H9 (cell line): ENCODE results near the gene PTPRN2. TPM values are rescaled to one million over a fixed set of nuclear protein-coding genes. Genes with fewer than 3 reads are reported as not detected.
"Not testable (repeated sequence)": the region's sequence is repeated elsewhere in the genome, so short reads cannot be mapped to it uniquely, and the experiment has no call there.

Experiments used
- DNase-seq: peaks from one replicate; pipeline ENCODE4 v3.0.0-alpha.2; 2017
- H2AFZ ChIP-seq: one replicate; pipeline ENCODE4 v1.6.1; 2013; ENCODE audit warnings: mild to moderate bottlenecking, low read length, control low read depth, moderate library complexity
- H2AK5ac ChIP-seq: 2 replicates; pipeline ENCODE4 v1.6.1; 2013; ENCODE audit warnings: low read length, control low read depth, mixed read lengths; ENCODE audit not compliant: insufficient read length
- H2BK120ac ChIP-seq: one replicate; pipeline ENCODE4 v1.6.1; 2013; ENCODE audit warnings: low read depth, mild to moderate bottlenecking, low read length, control low read depth, inconsistent platforms; ENCODE audit not compliant: poor library complexity, severe bottlenecking
- H2BK12ac ChIP-seq: 2 replicates; pipeline ENCODE4 v1.6.1; 2013; ENCODE audit warnings: low read length, control low read depth, mixed read lengths, low read depth; ENCODE audit not compliant: insufficient read length
- H2BK15ac ChIP-seq: 2 replicates; pipeline ENCODE4 v1.6.1; 2013; ENCODE audit warnings: low read depth, low read length, control low read depth
- H2BK20ac ChIP-seq: one replicate; pipeline ENCODE4 v1.6.1; 2013; ENCODE audit warnings: low read depth, mild to moderate bottlenecking, low read length, control low read depth, inconsistent platforms; ENCODE audit not compliant: poor library complexity, severe bottlenecking
- H2BK5ac ChIP-seq: 2 replicates; pipeline ENCODE4 v1.6.1; 2013; ENCODE audit warnings: low read length, control low read depth, mixed read lengths; ENCODE audit not compliant: insufficient read length
- H3K14ac ChIP-seq: 2 replicates; pipeline ENCODE4 v1.6.1; 2013; ENCODE audit warnings: low read length, control low read depth; ENCODE audit not compliant: insufficient read depth
- H3K18ac ChIP-seq: 2 replicates; pipeline ENCODE4 v1.6.1; 2013; ENCODE audit warnings: low read depth, mild to moderate bottlenecking, mixed read lengths, low read length, control low read depth; ENCODE audit not compliant: insufficient read length
- H3K23ac ChIP-seq: 2 replicates; pipeline ENCODE4 v1.6.1; 2013; ENCODE audit warnings: low read length, control low read depth, mixed read lengths, low read depth; ENCODE audit not compliant: insufficient read length
- H3K23me2 ChIP-seq: 2 replicates; pipeline ENCODE4 v1.6.1; 2013; ENCODE audit warnings: low read depth, mild to moderate bottlenecking, mixed read lengths, low read length, control low read depth; ENCODE audit not compliant: insufficient read length, poor library complexity, severe bottlenecking
- H3K27ac ChIP-seq: 2 replicates; pipeline ENCODE4 v1.5.1; 2013; ENCODE audit warnings: low read length, control low read depth, mixed read lengths, low read depth; ENCODE audit not compliant: insufficient read length
- H3K27me3 ChIP-seq: 2 replicates; pipeline ENCODE4 v1.6.1; 2013; ENCODE audit warnings: low read length, control low read depth, inconsistent platforms; ENCODE audit not compliant: insufficient read depth
- H3K4ac ChIP-seq: 2 replicates; pipeline ENCODE4 v1.6.1; 2013; ENCODE audit warnings: low read depth, mild to moderate bottlenecking, control low read depth, inconsistent platforms, low read length, moderate library complexity
- H3K4me1 ChIP-seq: 2 replicates; pipeline ENCODE4 v1.6.1; 2013; ENCODE audit warnings: low read length, control low read depth, inconsistent platforms; ENCODE audit not compliant: insufficient read depth
- H3K4me2 ChIP-seq: 2 replicates; pipeline ENCODE4 v1.6.1; 2013; ENCODE audit warnings: low read length, control low read depth, mixed read lengths; ENCODE audit not compliant: insufficient read length, insufficient read depth
- H3K56ac ChIP-seq: 2 replicates; pipeline ENCODE4 v1.6.1; 2013; ENCODE audit warnings: low read depth, mild to moderate bottlenecking, mixed read lengths, low read length, control low read depth; ENCODE audit not compliant: insufficient read length
- H3K79me1 ChIP-seq: 2 replicates; pipeline ENCODE4 v1.6.1; 2013; ENCODE audit warnings: low read depth, mild to moderate bottlenecking, moderate library complexity, low read length, control low read depth, inconsistent platforms; ENCODE audit not compliant: insufficient read depth, poor library complexity, severe bottlenecking
- H3K79me2 ChIP-seq: 2 replicates; pipeline ENCODE4 v1.6.1; 2013; ENCODE audit warnings: low read length, control low read depth, inconsistent platforms; ENCODE audit not compliant: insufficient read depth
- H3K9ac ChIP-seq: 2 replicates; pipeline ENCODE4 v1.6.1; 2013; ENCODE audit warnings: low read length, control low read depth, mixed read lengths; ENCODE audit not compliant: insufficient read length; ENCODE audit errors: extremely low read depth
- H3K9me3 ChIP-seq: one replicate; pipeline ENCODE4 v1.6.1; 2013; ENCODE audit warnings: low read depth, low read length, inconsistent platforms; ENCODE audit not compliant: control insufficient read depth
- H3T11ph ChIP-seq: one replicate; pipeline ENCODE4 v1.6.1; 2013; ENCODE audit warnings: mild to moderate bottlenecking, low read length, control low read depth, inconsistent platforms
- H4K20me1 ChIP-seq: one replicate; pipeline ENCODE4 v1.6.1; 2013; ENCODE audit not compliant: control insufficient read depth, insufficient read length, insufficient read depth
- H4K5ac ChIP-seq: 2 replicates; pipeline ENCODE4 v1.6.1; 2013; ENCODE audit warnings: low read depth, mild to moderate bottlenecking, mixed read lengths, low read length, control low read depth; ENCODE audit not compliant: insufficient read length
- H4K8ac ChIP-seq: replicated peaks from 2 replicates; pipeline ENCODE4 v1.6.1; 2013; ENCODE audit warnings: low read length, control low read depth, mixed read lengths, low read depth; ENCODE audit not compliant: insufficient read length
- H4K91ac ChIP-seq: 2 replicates; pipeline ENCODE4 v1.6.1; 2013; ENCODE audit warnings: low read depth, mild to moderate bottlenecking, moderate library complexity, mixed read lengths, low read length, control low read depth; ENCODE audit not compliant: insufficient read length
- H3K27ac Mint-ChIP-seq, 3 experiments: 2 replicates in 2 of 3; 3 replicates in 1 of 3; pipeline ENCODE4 v1.8.0; 2020 to 2021; ENCODE audit warnings: mixed read lengths in 3 of 3, mild to moderate bottlenecking in 1 of 3, moderate library complexity in 1 of 3
- H3K27me3 Mint-ChIP-seq: 2 replicates; pipeline ENCODE4 v1.8.0; 2021; ENCODE audit warnings: low read depth, mild to moderate bottlenecking, moderate library complexity, mixed read lengths
- H3K36me3 Mint-ChIP-seq, 3 experiments: 2 replicates in 2 of 3; 3 replicates in 1 of 3; pipeline ENCODE4 v1.8.0; 2020 to 2021; ENCODE audit warnings: low read depth in 3 of 3, mixed read lengths in 3 of 3; ENCODE audit not compliant: insufficient read depth in 1 of 3
- H3K4me1 Mint-ChIP-seq, 2 experiments: 2 replicates each; pipeline ENCODE4 v1.8.0; 2020; ENCODE audit warnings: mixed read lengths in 2 of 2
- H3K4me3 Mint-ChIP-seq, 2 experiments: 2 replicates in 1 of 2; 3 replicates in 1 of 2; pipeline ENCODE4 v1.8.0; 2020 to 2021; ENCODE audit warnings: mild to moderate bottlenecking in 2 of 2, mixed read lengths in 2 of 2, moderate library complexity in 1 of 2
- H3K9me3 Mint-ChIP-seq, 2 experiments: 2 replicates in 1 of 2; 3 replicates in 1 of 2; pipeline ENCODE4 v1.8.0; 2020; ENCODE audit warnings: mild to moderate bottlenecking in 2 of 2, mixed read lengths in 2 of 2, moderate library complexity in 1 of 2
- WGBS: extraction: QIAGEN DNeasy Blood & Tissue Kit; methylation state at CpG from one replicate; pipeline ENCODE4 v1.1.7; 2013; ENCODE audit warnings: missing lambda C conversion rate, low lambda C conversion rate, mixed read lengths; ENCODE audit not compliant: insufficient read length; ENCODE audit errors: extremely low coverage; 5-methylcytosine and 5-hydroxymethylcytosine counted together
- total RNA-seq: library from RNA; stranded (reverse); gene quantifications from 2 replicates; pipeline ENCODE4 v1.2.1, GENCODE V29; 2021
- TF ChIP-seq, protein P1 (sequence below): fragments of 200-600 bp; sonication (generic); conservative IDR thresholded peaks from 3 replicates; pipeline ENCODE4 v1.8.0; 2021; ENCODE audit warnings: antibody characterized with exemption, mild to moderate bottlenecking

PTPRN2 gene
- total RNA-seq, 1 experiment from 2014 or later, result 5.2 TPM

DNA sequence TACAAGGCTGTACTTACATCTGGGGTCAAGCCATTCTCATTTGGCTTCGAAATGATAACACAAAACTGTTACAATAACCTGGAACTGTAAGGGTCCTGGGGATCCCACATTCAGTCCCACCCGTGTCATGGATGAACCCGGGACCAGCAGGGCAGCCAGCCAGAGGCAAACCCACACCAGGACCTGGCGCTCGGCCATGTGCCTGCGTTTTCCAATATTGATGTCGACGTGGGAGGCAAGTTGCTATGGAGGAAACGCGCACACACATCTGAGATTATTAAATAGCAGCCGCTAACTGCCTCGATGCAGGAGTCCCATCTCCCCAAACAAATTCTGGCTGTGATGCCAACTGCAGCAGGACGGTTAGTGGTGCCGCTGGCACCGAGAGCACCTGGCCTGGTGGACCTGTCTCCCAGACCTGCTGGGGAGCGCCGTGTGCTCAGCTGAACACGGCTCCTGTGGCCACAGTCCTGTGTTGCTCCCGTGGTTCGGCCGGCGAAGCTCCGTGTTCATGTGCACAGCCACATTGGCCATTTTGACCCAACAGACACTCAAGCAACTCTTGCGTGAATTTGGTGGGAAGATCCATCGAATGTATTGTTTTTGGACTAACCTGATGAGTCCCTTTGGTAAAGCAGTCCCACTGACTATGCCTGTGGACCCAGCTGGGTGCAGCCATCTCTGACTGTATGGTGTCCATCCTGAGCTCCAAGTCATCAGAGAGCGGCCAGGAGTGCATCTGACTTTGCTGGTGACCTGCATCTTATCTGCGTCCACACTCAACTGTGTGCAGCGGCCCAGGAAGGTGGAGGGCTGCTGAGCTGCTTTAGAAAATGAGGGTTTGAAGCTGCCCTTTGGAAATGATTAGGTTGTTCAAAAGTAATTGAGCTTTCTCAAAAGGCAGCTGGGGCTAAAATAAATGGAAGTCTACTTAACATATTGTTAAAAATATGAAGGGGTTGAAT lies 852.7 kb downstream of the PTPRN2 start:
- Mint-ChIP-seq H3K27ac (no peak overlapping the region), H3K4me3 (no peak overlapping the region), H3K4me1 (peaks cover 13 to 28% of the 10 kb centered on the region in 2 experiments), H3K9me3 (no peaks in the 10 kb centered on the region; a peak in 1 of 5 replicates), H3K36me3 (peaks cover 0 to 3% (median 0%) of the 10 kb centered on the region in 3 experiments; a peak in 1 of 7 replicates), H3K27me3 (peaks cover 85% of the 10 kb centered on the region)
- H2AK5ac ChIP-seq, result no peak overlapping the region
- no CpG with 5 or more reads among the region's 28 CpGs for WGBS
- H3K23ac ChIP-seq, result no peak overlapping the region
- H2BK5ac ChIP-seq, result no peak overlapping the region
- H2AFZ ChIP-seq, result no peak overlapping the region
- H3K9me3 ChIP-seq, result no peaks in the 10 kb centered on the region
- no peaks in the 10 kb centered on the region for H3K79me2 ChIP-seq
- no peak overlapping the region for H3K14ac ChIP-seq
- H3K27ac ChIP-seq, result no peak overlapping the region
- no peak overlapping the region for H3K4ac ChIP-seq
- no peak overlapping the region for H3K4me2 ChIP-seq
- no peaks in the 10 kb centered on the region for H3K4me1 ChIP-seq
- no peak overlapping the region for H3K18ac ChIP-seq
- no peak overlapping the region for H4K91ac ChIP-seq
- H3K27me3 ChIP-seq, result peaks cover 19% of the 10 kb centered on the region; the same call in 1 of the 2 replicates
- H3K23me2 ChIP-seq, result no peaks in the 10 kb centered on the region
- DNase-seq, result no peak
- H4K8ac ChIP-seq, result no peak overlapping the region
- H3K9ac ChIP-seq, result no peak overlapping the region
- no peak overlapping the region for H2BK120ac ChIP-seq
- no peaks in the 10 kb centered on the region for H4K20me1 ChIP-seq
- no peak overlapping the region for H2BK12ac ChIP-seq
- no peak overlapping the region for H3T11ph ChIP-seq
- H2BK15ac ChIP-seq, result no peak overlapping the region
- H3K56ac ChIP-seq, result no peak overlapping the region
- H4K5ac ChIP-seq, result no peak overlapping the region
- no peak overlapping the region for H2BK20ac ChIP-seq
- TF ChIP-seq, protein P1, sequence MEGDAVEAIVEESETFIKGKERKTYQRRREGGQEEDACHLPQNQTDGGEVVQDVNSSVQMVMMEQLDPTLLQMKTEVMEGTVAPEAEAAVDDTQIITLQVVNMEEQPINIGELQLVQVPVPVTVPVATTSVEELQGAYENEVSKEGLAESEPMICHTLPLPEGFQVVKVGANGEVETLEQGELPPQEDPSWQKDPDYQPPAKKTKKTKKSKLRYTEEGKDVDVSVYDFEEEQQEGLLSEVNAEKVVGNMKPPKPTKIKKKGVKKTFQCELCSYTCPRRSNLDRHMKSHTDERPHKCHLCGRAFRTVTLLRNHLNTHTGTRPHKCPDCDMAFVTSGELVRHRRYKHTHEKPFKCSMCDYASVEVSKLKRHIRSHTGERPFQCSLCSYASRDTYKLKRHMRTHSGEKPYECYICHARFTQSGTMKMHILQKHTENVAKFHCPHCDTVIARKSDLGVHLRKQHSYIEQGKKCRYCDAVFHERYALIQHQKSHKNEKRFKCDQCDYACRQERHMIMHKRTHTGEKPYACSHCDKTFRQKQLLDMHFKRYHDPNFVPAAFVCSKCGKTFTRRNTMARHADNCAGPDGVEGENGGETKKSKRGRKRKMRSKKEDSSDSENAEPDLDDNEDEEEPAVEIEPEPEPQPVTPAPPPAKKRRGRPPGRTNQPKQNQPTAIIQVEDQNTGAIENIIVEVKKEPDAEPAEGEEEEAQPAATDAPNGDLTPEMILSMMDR, result no peak
- H3K79me1 ChIP-seq, result no peaks in the 10 kb centered on the region

DNA sequence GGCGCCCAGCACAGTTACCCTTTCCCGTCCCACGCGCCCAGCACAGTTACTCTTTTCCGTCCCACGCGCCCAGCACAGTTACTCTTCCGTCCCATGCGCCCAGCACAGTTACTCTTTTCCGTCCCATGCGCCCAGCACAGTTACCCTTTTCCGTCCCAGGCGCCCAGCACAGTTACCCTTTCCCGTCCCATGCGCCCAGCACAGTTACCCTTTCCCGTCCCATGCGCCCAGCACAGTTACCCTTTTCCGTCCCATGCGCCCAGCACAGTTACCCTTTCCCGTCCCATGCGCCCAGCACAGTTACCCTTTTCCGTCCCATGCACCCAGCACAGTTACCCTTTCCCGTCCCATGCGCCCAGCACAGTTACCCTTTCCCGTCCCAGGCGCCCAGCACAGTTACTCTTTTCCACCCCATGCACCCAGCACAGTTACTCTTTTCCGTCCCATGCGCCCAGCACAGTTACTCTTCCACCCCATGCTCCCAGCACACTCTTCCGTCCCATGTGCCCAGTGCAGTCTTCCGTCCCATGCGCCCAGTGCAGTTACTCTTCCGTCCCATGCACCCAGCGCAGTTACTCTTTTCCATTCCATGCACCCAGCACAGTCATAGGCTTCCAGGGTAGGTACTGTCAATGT lies 853.7 kb downstream of the PTPRN2 start:
- H2BK15ac ChIP-seq, H3K27ac Mint-ChIP-seq, H4K8ac ChIP-seq, H4K20me1 ChIP-seq, H3K9me3 ChIP-seq, H2AK5ac ChIP-seq, H3K36me3 Mint-ChIP-seq, H3K9me3 Mint-ChIP-seq, H2BK12ac ChIP-seq, H3T11ph ChIP-seq, H3K14ac ChIP-seq, H2BK20ac ChIP-seq, H3K4me1 ChIP-seq, H3K9ac ChIP-seq, H2AFZ ChIP-seq, H3K23ac ChIP-seq, H4K5ac ChIP-seq, H2BK5ac ChIP-seq, DNase-seq, H3K4ac ChIP-seq, H3K4me3 Mint-ChIP-seq, H3K4me2 ChIP-seq, H3K27ac ChIP-seq, H3K23me2 ChIP-seq, H3K79me1 ChIP-seq, H3K56ac ChIP-seq, H2BK120ac ChIP-seq, H3K18ac ChIP-seq, H4K91ac ChIP-seq, H3K79me2 ChIP-seq: not testable (repeated sequence)
- H3K27me3 ChIP-seq, result peaks cover 23% of the 10 kb centered on the region; the same call in 1 of the 2 replicates
- no CpG with 5 or more reads among the region's 33 CpGs for WGBS
- Mint-ChIP-seq H3K27me3 (peaks cover 85% of the 10 kb centered on the region), H3K4me1 (peaks cover 13 to 28% of the 10 kb centered on the region in 2 experiments)
